ENCODE measurements around the gene LAMTOR3. TPM values are rescaled to one million over a fixed set of nuclear protein-coding genes. Genes with fewer than 3 reads are reported as not detected.

Gene LAMTOR3
- total RNA-seq, 4 donors from 2014 or later: 34.5 to 64.8 (median 53.1) TPM

GRCh38 chr4:99848591-99849001 is 45.6 kb downstream of the LAMTOR3 start:
- TF ChIP-seq EP300 (IDR thresholded peaks at IDR 0.05) (no peak), POLR2A (IDR thresholded peaks at IDR 0.05) (no peak), POLR2AphosphoS5 (IDR thresholded peaks at IDR 0.05) (no peak), CTCF (IDR thresholded peaks at IDR 0.05) (no peak)
- Histone ChIP-seq H3K27ac (no peak overlapping the region), H3K4me3 (no peak overlapping the region), H3K36me3 (no peaks in the 10 kb centered on the region), H3K4me1 (peaks cover 0 to 10% (median 3%) of the 10 kb centered on the region in 3 donors), H3K9me3 (no peaks in the 10 kb centered on the region), H3K27me3 (no peaks in the 10 kb centered on the region)
- 94 to 100% methylated on average over 2 to 3 of the region's 4 CpGs for WGBS, 2 donors (ENCODE audit: low coverage in 1 of 2)
- ATAC-seq: no peak

- no peak for ATAC-seq
- no peak for TF ChIP-seq POLR2AphosphoS5 (IDR thresholded peaks at IDR 0.05)
- no peak for TF ChIP-seq POLR2A (IDR thresholded peaks at IDR 0.05)
Measured at GRCh38 chr4:99847362-99847976, 46.8 kb downstream of the LAMTOR3 start.

GRCh38 chr4:99846891-99847290 is 47.3 kb downstream of the LAMTOR3 start:
- WGBS, 2 donors (ENCODE audit: low coverage in 1 of 2): 67% methylated on average over 1 of the region's 1 CpG
- no peaks in the 10 kb centered on the region for H3K9me3 ChIP-seq
- no peaks in the 10 kb centered on the region for H3K36me3 ChIP-seq
- ATAC-seq: no peak
- H3K4me3 ChIP-seq: no peak overlapping the region
- peaks cover 0 to 10% (median 3%) of the 10 kb centered on the region in 3 donors for H3K4me1 ChIP-seq
- no peaks in the 10 kb centered on the region for H3K27me3 ChIP-seq
- TF ChIP-seq EP300 (IDR thresholded peaks at IDR 0.05): no peak
- no peak for TF ChIP-seq POLR2A (IDR thresholded peaks at IDR 0.05)
- no peak for TF ChIP-seq POLR2AphosphoS5 (IDR thresholded peaks at IDR 0.05)
- no peak for TF ChIP-seq CTCF (IDR thresholded peaks at IDR 0.05)
- no peak overlapping the region for H3K27ac ChIP-seq

More at GRCh38 chr4:99847362-99847976, 46.8 kb downstream of the LAMTOR3 start:
- 83 to 85% methylated on average over 4 to 5 of the region's 10 CpGs for WGBS, 2 donors (ENCODE audit: low coverage in 1 of 2)
- Histone ChIP-seq H3K9me3 (no peaks in the 10 kb centered on the region), H3K27me3 (no peaks in the 10 kb centered on the region), H3K27ac (no peak overlapping the region), H3K4me3 (no peak overlapping the region), H3K4me1 (peaks cover 0 to 10% (median 3%) of the 10 kb centered on the region in 3 donors), H3K36me3 (no peaks in the 10 kb centered on the region)

- WGBS, 2 donors (ENCODE audit: low coverage in 1 of 2): 59 to 70% methylated on average over 2 of the region's 2 CpGs
- no peaks in the 10 kb centered on the region for H3K36me3 ChIP-seq
- no peak overlapping the region for H3K27ac ChIP-seq
- H3K4me1 ChIP-seq: peaks cover 0 to 10% (median 3%) of the 10 kb centered on the region in 3 donors
- H3K9me3 ChIP-seq: no peaks in the 10 kb centered on the region
- H3K27me3 ChIP-seq: no peaks in the 10 kb centered on the region
- TF ChIP-seq EP300 (IDR thresholded peaks at IDR 0.05) (no peak), POLR2A (IDR thresholded peaks at IDR 0.05) (no peak), CTCF (IDR thresholded peaks at IDR 0.05) (no peak), POLR2AphosphoS5 (IDR thresholded peaks at IDR 0.05) (no peak)
- no peak for ATAC-seq
- H3K4me3 ChIP-seq: no peak overlapping the region
Measured at GRCh38 chr4:99845708-99846469, 48.3 kb downstream of the LAMTOR3 start.

- no peak overlapping the region for H3K4me3 ChIP-seq
- no peak for ATAC-seq
- peaks cover 0 to 10% (median 3%) of the 10 kb centered on the region in 3 donors for H3K4me1 ChIP-seq
- no peaks in the 10 kb centered on the region for H3K9me3 ChIP-seq
- WGBS, 2 donors (ENCODE audit: low coverage in 1 of 2): 57 to 100% methylated on average over 1 of the region's 1 CpG
- no peaks in the 10 kb centered on the region for H3K36me3 ChIP-seq
- no peak for TF ChIP-seq POLR2A (IDR thresholded peaks at IDR 0.05)
- TF ChIP-seq EP300 (IDR thresholded peaks at IDR 0.05): no peak
- no peak for TF ChIP-seq CTCF (IDR thresholded peaks at IDR 0.05)
- no peak for TF ChIP-seq POLR2AphosphoS5 (IDR thresholded peaks at IDR 0.05)
- H3K27me3 ChIP-seq: no peaks in the 10 kb centered on the region
- H3K27ac ChIP-seq: no peak overlapping the region
Measured at GRCh38 chr4:99845179-99845578, 49.0 kb downstream of the LAMTOR3 start.

Measured in gastroesophageal sphincter (tissue), 4 donors.